Stimulated activated naive CD8-positive, alpha-beta T cell treated with anti-CD3 and anti-CD28 coated beads, Interleukin-15, Interleukin-2, amounts not matched to agents 100 ng/mL and 50 ng/mL, for 24 hours (primary cell): ENCODE measurements around the gene COTL1.
"Not testable (repeated sequence)": the region's sequence is repeated elsewhere in the genome, so short reads cannot be mapped to it uniquely, and the experiment has no call there.

Experiments
- H3K27ac Mint-ChIP-seq: one replicate; pipeline ENCODE4 v1.8.0; 2021; ENCODE audit warnings: mild to moderate bottlenecking, mixed read lengths
- H3K27me3 Mint-ChIP-seq: one replicate; pipeline ENCODE4 v1.8.0; 2021; ENCODE audit warnings: mixed read lengths
- H3K36me3 Mint-ChIP-seq: one replicate; pipeline ENCODE4 v1.8.0; 2021; ENCODE audit warnings: low read depth, mixed read lengths
- H3K4me1 Mint-ChIP-seq: one replicate; pipeline ENCODE4 v1.8.0; 2021; ENCODE audit warnings: low read depth, mixed read lengths
- H3K4me3 Mint-ChIP-seq: one replicate; pipeline ENCODE4 v1.8.0; 2021; ENCODE audit warnings: mild to moderate bottlenecking, mixed read lengths
- H3K9me3 Mint-ChIP-seq: one replicate; pipeline ENCODE4 v1.8.0; 2021; ENCODE audit warnings: mixed read lengths

COTL1 gene

DNA sequence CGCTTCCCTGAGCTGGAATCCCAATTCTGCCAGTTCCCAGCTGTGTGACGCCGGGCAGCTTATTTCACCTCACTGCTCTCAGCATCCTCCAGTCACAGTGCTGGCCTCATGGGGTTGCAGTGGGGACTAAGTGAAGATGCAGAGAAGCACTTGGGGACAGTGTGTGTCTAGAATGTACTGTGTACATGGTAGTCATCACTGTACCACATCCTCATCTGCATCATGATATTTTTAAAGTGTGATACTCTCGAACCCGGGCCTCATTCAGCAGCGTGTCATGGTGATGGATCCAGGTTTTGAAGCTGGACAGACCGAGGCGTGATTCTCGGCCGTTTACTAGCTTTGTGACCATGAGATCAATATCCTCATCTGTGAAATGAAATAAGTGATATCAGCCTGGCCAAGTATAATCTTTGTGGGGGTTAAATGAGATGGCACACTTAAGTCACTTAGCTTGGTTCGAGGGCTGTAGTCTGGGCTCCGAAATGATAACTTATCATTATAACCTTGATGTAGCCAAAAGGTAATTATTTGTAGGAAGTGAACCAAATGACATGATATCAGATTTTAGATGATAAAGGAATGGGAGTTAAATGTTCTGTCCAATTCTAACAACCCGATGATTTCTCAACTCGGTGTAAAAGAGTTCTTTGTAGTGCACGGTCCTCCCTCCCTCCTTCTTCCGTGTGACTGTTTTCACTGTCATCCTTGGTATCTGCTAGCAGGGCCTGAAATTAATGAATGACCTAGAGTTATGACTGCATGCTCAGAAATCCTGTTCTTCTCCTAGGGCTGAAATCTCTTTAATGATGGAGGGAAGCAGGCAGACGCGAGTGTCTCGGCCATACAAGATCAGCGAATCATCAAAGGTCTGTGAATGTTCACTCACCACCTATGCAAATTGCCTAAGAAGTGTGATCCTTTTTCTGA is 32.4 kb upstream of the COTL1 start:
- peaks cover 4% of the 10 kb centered on the region for H3K27me3 Mint-ChIP-seq
- peak overlapping the region; percentile 53 for H3K4me3 Mint-ChIP-seq
- peaks cover 58% of the 10 kb centered on the region for H3K4me1 Mint-ChIP-seq
- H3K27ac Mint-ChIP-seq, result no peak overlapping the region
- peaks cover 31% of the 10 kb centered on the region for H3K36me3 Mint-ChIP-seq
- no peaks in the 10 kb centered on the region for H3K9me3 Mint-ChIP-seq

DNA sequence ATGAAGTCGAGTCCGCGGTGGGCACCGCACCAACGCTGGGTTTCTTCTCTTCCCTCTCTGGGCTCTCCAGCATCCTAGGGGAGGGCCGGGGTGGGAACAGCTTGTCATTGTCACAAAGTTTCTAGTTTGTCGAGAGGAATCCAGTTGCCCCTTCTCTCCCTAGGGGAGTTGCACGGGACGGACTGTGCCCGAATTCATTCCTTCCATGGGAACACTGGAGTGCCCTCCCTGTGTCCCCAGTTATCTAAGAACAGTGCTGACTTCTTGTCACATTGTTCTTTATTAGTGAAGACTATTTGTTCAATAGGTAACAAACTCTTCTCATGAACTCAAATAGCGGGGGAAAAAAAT is 31.6 kb upstream of the COTL1 start:
- H3K36me3 Mint-ChIP-seq, result peaks cover 26% of the 10 kb centered on the region
- H3K27me3 Mint-ChIP-seq, result peaks cover 4% of the 10 kb centered on the region
- H3K27ac Mint-ChIP-seq, result peak overlapping the region; percentile 76
- H3K9me3 Mint-ChIP-seq, result no peaks in the 10 kb centered on the region
- H3K4me3 Mint-ChIP-seq, result peak overlapping the region; percentile 82
- peaks cover 54% of the 10 kb centered on the region for H3K4me1 Mint-ChIP-seq

DNA sequence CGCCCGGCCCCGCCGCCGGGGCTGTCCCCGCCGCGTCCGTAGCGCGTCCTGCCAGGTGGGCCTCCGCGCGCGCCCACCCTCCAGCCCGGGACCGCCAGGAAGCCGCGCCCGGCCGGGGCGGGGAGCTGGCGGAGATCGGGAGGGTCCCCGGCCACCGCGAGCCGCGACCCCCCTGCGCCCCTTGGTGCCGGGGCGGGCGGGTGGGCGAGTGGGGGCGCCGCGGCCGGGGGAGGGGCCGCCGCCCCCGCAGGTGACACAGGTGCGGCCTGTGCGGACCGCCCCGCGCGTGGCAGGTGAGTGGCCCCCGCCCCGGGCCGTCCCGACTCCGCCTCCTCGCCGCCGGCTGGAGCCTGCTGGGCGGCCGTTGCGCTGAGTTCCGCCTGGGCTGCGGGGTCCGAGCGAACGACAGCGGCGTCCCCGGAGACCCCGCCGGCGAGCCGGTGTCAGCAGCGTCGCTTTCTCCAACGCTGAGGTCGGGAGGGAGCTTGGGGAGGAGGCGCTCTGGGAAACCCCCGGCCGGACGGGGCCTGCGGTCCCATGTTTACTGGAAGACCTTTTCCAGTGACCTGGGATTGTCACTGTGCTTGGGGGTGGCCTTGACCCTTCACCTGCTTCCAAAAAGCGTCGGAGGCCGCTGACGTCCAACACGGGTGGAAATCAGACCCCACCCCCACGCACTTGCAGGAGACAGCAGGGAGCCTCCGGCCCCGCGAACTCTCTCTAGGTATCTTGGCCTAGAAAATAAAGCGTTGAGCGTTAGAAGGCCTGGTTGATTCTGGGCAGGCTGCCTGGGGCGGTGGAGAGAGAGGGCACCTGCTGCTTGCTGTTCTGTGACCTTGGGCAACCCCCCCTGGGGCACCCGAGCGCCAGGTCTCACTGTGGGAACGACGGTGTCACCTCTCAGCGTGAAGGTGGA is 31.0 kb upstream of the COTL1 start:
- H3K27me3 Mint-ChIP-seq, result peaks cover 4% of the 10 kb centered on the region
- peak overlapping the region; percentile 76 for H3K27ac Mint-ChIP-seq
- peaks cover 26% of the 10 kb centered on the region for H3K36me3 Mint-ChIP-seq
- no peaks in the 10 kb centered on the region for H3K9me3 Mint-ChIP-seq
- peaks cover 50% of the 10 kb centered on the region for H3K4me1 Mint-ChIP-seq
- peak overlapping the region; percentile 82 for H3K4me3 Mint-ChIP-seq

DNA sequence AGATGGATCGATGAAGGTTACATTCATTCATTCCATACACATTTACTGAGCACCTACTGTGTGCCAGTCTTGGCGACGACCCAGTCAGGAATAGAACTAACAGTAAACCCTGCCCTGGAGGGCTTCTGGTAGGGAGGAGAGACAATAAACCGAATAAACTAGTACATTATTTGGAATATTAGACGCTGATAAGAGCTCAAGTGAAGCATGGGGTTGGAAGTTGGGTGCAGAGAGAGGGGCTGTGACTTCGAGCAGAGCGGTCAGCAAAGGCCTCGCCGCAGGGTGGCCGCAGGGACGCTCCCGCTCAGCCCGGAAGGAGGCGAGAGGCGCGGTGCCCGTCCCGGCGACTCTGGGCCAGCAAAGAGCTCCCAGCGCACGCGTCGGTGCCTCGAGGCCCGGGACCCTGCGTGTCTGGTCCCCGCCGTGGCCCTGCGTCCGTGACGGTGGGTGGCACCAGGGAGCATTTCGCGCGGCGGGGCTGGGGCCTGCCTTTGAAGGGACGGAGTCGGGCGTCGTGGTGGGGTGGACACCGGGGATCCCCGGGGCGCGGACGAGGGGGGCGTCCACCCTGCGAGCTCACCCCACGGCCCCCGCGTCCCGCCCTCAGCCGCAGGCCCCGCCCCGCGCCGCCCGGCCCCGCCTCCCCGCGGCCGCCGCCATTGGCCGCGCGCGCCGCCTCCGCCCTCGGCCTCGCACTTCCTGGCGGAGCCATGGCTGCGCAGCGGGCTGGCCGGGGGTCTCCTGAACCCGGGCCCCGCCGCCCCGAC is 30.1 kb upstream of the COTL1 start, which contains the start of gene KLHL36:
KLHL36 (plus strand) TSS at position 684 of the 767 bp plus-strand sequence. CDS start 2,357 bp downstream, outside the sequence.
- peak within 1 kb of the TSS; percentile 93 for H3K27ac Mint-ChIP-seq
- H3K4me3 Mint-ChIP-seq, result peak within 1 kb of the TSS; percentile 89
- peaks cover 48% of the 10 kb centered on the region for H3K4me1 Mint-ChIP-seq
- H3K36me3 Mint-ChIP-seq, result peaks cover 23% of the 10 kb centered on the region
- no peaks in the 10 kb centered on the region for H3K9me3 Mint-ChIP-seq
- peaks cover 4% of the 10 kb centered on the region for H3K27me3 Mint-ChIP-seq

DNA sequence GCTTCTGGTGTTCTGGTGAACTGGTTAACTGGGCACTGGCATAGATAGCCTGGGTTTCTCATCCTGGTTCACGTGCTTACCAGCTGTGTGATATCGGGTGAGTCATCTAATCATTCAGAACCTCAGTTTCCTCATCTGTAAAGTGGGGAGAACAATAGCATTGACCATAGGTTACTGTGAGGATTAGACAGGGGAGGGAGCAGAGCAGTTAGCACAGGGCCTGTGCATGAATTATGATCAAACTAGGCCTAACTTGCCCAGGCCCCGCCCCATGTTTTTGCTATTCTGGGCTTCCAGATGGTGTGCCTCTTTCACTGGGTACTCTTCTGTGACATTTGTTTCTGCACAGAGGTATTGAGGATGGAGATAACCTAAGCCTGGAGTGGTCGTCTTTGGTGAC is 25.8 kb upstream of the COTL1 start:
- peaks cover 6% of the 10 kb centered on the region for H3K36me3 Mint-ChIP-seq
- H3K27me3 Mint-ChIP-seq, result peaks cover 4% of the 10 kb centered on the region
- no peak overlapping the region for H3K27ac Mint-ChIP-seq
- peaks cover 9% of the 10 kb centered on the region for H3K9me3 Mint-ChIP-seq
- peaks cover 40% of the 10 kb centered on the region for H3K4me1 Mint-ChIP-seq
- no peak overlapping the region for H3K4me3 Mint-ChIP-seq

DNA sequence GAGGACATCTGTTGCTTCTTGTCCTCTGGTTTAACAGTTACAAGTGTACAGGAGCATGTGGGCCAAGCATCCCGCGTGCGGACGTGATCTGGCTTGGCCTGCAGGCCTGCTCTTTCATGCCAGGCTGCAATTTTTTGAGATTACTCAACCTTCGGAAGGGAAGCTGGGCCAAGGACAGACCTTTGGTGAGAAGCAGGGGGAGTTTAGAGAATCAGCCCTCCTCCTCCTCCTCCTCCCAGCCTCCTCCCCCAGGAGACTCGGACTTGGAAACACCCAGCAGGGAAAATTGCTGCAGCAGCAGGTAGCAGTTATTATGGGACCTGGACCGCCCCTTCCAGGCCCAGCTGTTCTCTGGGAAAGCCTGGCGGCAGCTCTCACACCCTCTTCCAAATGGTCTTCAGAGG is 25.3 kb upstream of the COTL1 start:
- Mint-ChIP-seq H3K9me3 (peaks cover 9% of the 10 kb centered on the region), H3K36me3 (peaks cover 6% of the 10 kb centered on the region), H3K27me3 (peaks cover 4% of the 10 kb centered on the region), H3K4me1 (peaks cover 40% of the 10 kb centered on the region), H3K27ac (no peak overlapping the region), H3K4me3 (no peak overlapping the region)

DNA sequence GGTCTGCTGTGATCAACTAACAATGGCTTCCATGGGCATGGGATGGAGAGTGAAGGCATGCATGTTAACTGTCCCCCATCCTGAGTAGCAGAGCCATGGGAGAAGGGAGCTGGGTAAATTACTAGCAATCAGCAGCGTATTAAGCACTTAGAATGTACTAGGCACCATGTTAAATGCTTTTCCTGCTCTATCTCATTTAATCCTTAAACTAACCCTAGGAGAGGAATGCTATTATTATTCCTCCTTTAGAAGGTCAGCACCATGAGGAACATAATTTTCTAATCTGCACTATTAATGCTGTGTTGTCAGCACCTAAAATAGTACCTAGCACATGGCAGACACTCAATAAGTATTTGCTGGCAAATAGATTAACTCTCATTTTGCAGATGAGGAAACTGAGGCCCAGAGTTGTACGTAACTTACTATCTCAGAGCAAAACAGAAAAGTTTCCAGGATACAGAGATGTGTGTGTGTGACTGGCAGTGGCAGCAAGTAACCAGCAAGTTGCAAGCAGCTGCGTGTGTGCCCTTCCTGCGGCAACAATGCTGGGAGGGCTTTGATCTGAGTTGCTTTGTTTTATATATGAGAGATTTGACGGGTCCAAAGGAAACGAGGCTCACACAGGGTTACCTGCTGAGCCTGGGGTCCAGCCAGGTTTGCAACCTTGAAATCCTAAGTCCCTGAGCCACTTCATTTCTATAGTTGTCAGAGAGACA is 23.9 kb upstream of the COTL1 start:
- Mint-ChIP-seq H3K36me3 (peaks cover 6% of the 10 kb centered on the region), H3K27me3 (no peaks in the 10 kb centered on the region), H3K4me3 (peak overlapping the region; percentile 14), H3K9me3 (peaks cover 9% of the 10 kb centered on the region), H3K4me1 (peaks cover 42% of the 10 kb centered on the region), H3K27ac (peak overlapping the region; percentile 47)

DNA sequence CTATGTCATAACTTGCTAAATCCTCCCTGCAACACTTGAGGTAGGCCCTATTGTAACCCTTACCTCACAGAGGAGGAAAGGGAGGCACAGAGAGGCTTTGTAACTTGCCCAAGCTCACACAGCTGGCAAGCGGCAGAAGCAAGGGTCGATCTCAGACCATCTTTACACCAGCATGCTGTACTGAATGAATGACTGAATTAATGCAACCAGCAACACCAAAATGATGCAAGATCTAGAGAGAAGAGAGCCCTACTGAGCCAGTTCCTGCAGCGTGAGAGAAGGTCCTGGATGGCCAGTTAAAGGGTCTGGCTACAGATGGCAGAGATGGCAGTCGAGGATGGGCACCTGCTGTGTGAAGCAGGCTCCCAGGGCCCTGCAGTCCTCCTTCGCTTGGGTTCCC is 22.3 kb upstream of the COTL1 start:
- Mint-ChIP-seq H3K27ac (no peak overlapping the region), H3K27me3 (no peaks in the 10 kb centered on the region), H3K4me3 (no peak overlapping the region), H3K36me3 (peaks cover 6% of the 10 kb centered on the region), H3K9me3 (peaks cover 9% of the 10 kb centered on the region), H3K4me1 (peaks cover 42% of the 10 kb centered on the region)

DNA sequence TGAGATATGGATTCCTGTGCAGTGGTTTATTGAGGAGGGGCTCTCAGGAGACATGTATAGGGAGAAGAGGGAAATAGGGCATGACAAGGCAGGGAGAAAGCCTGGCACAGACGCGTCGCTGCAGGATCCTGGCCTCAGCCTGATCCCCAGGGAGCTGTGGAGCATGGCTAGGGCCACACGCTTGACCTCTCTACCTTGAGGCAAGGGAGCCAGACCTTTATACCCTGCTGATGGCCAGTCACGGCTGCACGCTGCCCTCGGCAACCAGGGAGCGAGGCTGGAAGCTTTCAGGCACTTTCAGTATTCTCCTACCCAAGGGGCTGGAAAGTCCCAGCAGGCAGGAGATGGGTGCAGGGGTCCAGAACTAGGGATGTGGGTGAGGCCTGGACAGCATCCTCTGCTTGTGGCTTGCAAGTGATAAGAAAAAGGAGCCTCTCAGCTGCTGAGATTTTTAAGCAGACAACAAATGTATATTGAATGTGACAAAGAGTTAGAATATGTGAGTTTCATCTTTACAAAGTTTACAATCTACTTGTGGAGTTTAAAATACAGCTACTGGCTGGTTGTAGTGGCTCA is 20.4 kb upstream of the COTL1 start:
- no peaks in the 10 kb centered on the region for H3K27me3 Mint-ChIP-seq
- peaks cover 37% of the 10 kb centered on the region for H3K4me1 Mint-ChIP-seq
- H3K27ac Mint-ChIP-seq, result no peak overlapping the region
- H3K36me3 Mint-ChIP-seq, result peaks cover 6% of the 10 kb centered on the region
- no peak overlapping the region for H3K4me3 Mint-ChIP-seq
- H3K9me3 Mint-ChIP-seq, result peaks cover 9% of the 10 kb centered on the region

DNA sequence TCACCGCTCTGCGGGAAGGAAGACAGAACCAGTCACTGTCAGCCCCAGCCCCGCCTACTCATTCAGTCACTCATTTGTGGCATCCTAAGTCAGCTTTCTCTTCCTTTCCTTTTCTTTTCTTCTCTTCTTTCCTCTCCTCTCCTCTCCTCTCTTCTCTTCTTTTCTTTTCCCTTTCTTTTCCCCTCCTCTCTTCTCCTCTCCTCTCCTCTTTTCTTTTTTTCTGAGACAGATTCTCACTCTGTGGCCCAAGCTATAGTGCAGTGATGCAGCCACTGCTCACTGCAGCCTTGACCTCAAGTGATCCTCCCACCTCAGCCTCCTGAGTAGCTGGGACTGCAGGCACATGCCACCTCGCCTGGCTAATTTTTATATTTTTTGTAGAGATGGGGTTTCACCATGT is 19.8 kb upstream of the COTL1 start:
- Mint-ChIP-seq H3K27me3 (no peaks in the 10 kb centered on the region), H3K4me1 (peaks cover 36% of the 10 kb centered on the region), H3K27ac (no peak overlapping the region), H3K9me3 (peaks cover 9% of the 10 kb centered on the region), H3K36me3 (peaks cover 6% of the 10 kb centered on the region), H3K4me3 (no peak overlapping the region)

DNA sequence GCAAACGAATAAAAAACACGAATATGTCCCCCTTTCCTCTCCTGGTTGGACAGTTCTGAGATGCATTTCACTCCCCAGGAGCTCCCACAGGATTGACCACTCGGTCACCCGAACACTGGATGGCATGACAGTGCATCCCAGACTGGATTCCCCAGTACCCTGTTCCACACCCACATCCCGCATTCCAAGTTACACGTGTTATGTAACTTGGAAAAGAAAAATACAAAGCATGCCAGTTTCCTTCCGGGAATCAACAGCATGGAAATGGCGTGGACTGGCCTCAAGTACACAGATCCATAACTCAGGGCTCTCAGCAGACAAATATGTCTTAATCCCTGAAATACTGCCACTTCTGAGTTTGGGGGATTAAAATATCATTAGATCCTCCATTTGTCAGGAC is 17.8 kb upstream of the COTL1 start:
- H3K4me3 Mint-ChIP-seq, result no peak overlapping the region
- no peaks in the 10 kb centered on the region for H3K27me3 Mint-ChIP-seq
- peaks cover 35% of the 10 kb centered on the region for H3K4me1 Mint-ChIP-seq
- no peak overlapping the region for H3K27ac Mint-ChIP-seq
- H3K36me3 Mint-ChIP-seq, result peaks cover 6% of the 10 kb centered on the region
- H3K9me3 Mint-ChIP-seq, result peaks cover 9% of the 10 kb centered on the region

DNA sequence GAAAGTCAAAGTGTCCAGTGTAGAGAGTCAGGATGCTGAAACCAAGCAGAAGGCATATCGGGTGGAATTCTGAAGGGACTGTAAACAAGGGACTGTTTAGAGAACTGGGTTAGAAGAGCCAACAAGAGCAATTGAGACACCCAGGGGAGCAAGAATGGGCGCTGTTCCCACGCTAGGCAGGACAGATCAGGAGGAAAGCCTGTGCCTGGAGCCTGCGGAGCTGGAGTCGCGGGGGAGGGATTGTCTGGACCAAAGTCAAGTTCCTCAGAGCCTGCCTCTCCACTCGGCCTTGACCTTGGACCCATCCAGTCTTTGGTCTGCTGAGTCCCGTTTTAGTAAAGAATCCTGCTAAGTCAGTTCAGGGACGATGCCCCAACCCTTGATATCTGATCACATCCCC is 15.7 kb upstream of the COTL1 start:
- Mint-ChIP-seq H3K9me3 (no peaks in the 10 kb centered on the region), H3K4me1 (peaks cover 33% of the 10 kb centered on the region), H3K4me3 (no peak overlapping the region), H3K27ac (no peak overlapping the region), H3K27me3 (no peaks in the 10 kb centered on the region), H3K36me3 (no peaks in the 10 kb centered on the region)

DNA sequence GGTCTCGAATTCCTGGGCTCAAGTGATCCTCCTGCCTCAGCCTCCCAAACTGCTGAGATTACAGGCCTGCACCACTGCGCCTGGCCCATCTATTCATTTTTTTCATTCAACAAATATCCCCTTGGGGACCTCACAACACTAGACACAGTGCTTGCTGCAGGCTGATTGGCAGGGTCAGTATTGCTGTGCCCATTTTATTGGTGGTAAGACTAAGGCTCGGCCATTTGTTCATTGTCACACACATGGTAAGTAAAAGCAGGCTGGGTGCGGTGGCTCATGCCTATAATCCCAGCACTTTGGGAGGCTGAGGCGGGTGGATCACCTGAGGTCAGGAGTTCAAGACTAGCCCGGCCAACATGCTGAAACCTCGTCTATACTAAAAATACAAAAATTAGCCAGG is 15.0 kb upstream of the COTL1 start:
- H3K9me3 Mint-ChIP-seq, H3K27ac Mint-ChIP-seq, H3K4me3 Mint-ChIP-seq, H3K36me3 Mint-ChIP-seq, H3K27me3 Mint-ChIP-seq: not testable (repeated sequence)
- H3K4me1 Mint-ChIP-seq, result peaks cover 32% of the 10 kb centered on the region

DNA sequence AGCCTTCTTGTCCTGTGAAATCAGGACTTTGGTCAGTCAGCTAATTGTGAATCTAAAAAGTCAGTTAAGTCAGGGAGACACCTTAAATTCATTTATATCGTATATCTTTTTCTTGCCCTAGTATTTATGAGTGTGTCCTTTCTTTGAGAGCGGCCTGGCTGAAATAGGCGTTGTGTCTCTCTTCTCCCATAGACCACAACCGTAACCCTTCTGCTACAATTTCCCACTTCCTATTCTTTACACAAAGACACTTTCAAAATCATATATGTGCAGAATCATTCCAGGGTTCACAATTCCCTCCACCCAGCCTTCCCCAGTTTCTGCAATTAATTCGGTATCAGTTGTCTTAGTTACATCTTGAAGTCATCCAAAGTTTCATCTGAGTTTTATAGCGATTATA is 14.0 kb upstream of the COTL1 start:
- H3K27ac Mint-ChIP-seq, result no peak overlapping the region
- H3K27me3 Mint-ChIP-seq, result no peaks in the 10 kb centered on the region
- H3K9me3 Mint-ChIP-seq, result no peaks in the 10 kb centered on the region
- H3K36me3 Mint-ChIP-seq, result no peaks in the 10 kb centered on the region
- no peak overlapping the region for H3K4me3 Mint-ChIP-seq
- peaks cover 28% of the 10 kb centered on the region for H3K4me1 Mint-ChIP-seq
